HG03460 (cell line): Measurements from ENCODE around the gene VSIG2.
A peak's percentile ranks its signal among the peaks of the same experiment; 100 is the strongest.

ENCODE experiments used
- ATAC-seq: cut with Tn5 transposase; IDR thresholded peaks from one replicate; pipeline ENCODE4 v1.9.1; 2021; ENCODE audit not compliant: unreplicated experiment

VSIG2 gene

GRCh38 chr11:124763156-124763947 is 11.3 kb upstream of the VSIG2 start:
- no peak for ATAC-seq

- ATAC-seq, result peak; percentile 10
These were observed 10.6 kb upstream of the VSIG2 start for GRCh38 chr11:124762624-124763155.

GRCh38 chr11:124762105-124762623 is 10.1 kb upstream of the VSIG2 start, which contains the start of gene ESAM:
Gene ESAM (minus strand): TSS chr11:124762290. CDS start chr11:124762154, 136 bp downstream.
- peak; percentile 42 for ATAC-seq

GRCh38 chr11:124761301-124762104 is 9.4 kb upstream of the VSIG2 start:
- ATAC-seq, result no peak

- no peak for ATAC-seq
These were observed 8.8 kb upstream of the VSIG2 start for GRCh38 chr11:124760806-124761205.

- ATAC-seq, result no peak
These were observed 8.2 kb upstream of the VSIG2 start for GRCh38 chr11:124760205-124760652.

- ATAC-seq, result no peak
These were observed 7.5 kb upstream of the VSIG2 start for GRCh38 chr11:124759266-124760204.

GRCh38 chr11:124758355-124759265 is 6.6 kb upstream of the VSIG2 start:
- peak; percentile 49 for ATAC-seq

- ATAC-seq, result no peak
These were observed 5.3 kb upstream of the VSIG2 start for GRCh38 chr11:124757320-124757719.

GRCh38 chr11:124756753-124757227 is 4.7 kb upstream of the VSIG2 start:
- no peak for ATAC-seq

GRCh38 chr11:124756033-124756752 is 4.1 kb upstream of the VSIG2 start:
- ATAC-seq, result no peak

- ATAC-seq, result no peak
These were observed 2.7 kb upstream of the VSIG2 start for GRCh38 chr11:124754710-124755109.

- ATAC-seq, result no peak
These were observed 2.3 kb upstream of the VSIG2 start for GRCh38 chr11:124754309-124754708.

GRCh38 chr11:124753624-124754023 is 1.6 kb upstream of the VSIG2 start:
- no peak for ATAC-seq

GRCh38 chr11:124753205-124753604 is 1.1 kb upstream of the VSIG2 start:
- ATAC-seq, result no peak

- no peak for ATAC-seq
These were observed 532 bp upstream of the VSIG2 start for GRCh38 chr11:124752471-124753102.

GRCh38 chr11:124751391-124751740 is 689 bp downstream of the VSIG2 start:
- no peak for ATAC-seq

- ATAC-seq, result no peak
These were observed 2.1 kb downstream of the VSIG2 start for GRCh38 chr11:124749912-124750311.
